GM12878 (cell line): ENCODE results near the gene SCARB2. TPM values are rescaled to one million over a fixed set of nuclear protein-coding genes. Genes with fewer than 3 reads are reported as not detected.

Experiments used
- ATAC-seq: fragments of 200-7000 bp; cut with Tn5 transposase; 3 replicates; pipeline ENCODE4 v1.9.1; 2020; ENCODE audit warnings: mild to moderate bottlenecking, moderate library complexity
- BruUV-seq: library from RNA; stranded (reverse); fragments of 400-500 nt; replicated peaks from 2 replicates; lab custom pipeline; 2021; lab: Mats Ljungman, UMichigan
- CTCF ChIA-PET: fragments of 300-600 bp; sonication (Branson Sonifier 250); formaldehyde crosslinking; extraction: SDS; loops from one replicate; lab custom pipeline; 2021; ENCODE audit warnings: inconsistent platforms; lab: Yijun Ruan, JAX
- POLR2A ChIA-PET: fragments of 350-600 bp; formaldehyde crosslinking; extraction: SDS; loops from one replicate; lab custom pipeline; 2021; ENCODE audit warnings: inconsistent platforms; lab: Charles Lee
- RAD21 ChIA-PET: fragments of 300-600 bp; sonication (Branson Sonifier 250); formaldehyde crosslinking; loops from one replicate; lab custom pipeline; 2023; ENCODE audit warnings: antibody characterized with exemption; ENCODE audit not compliant: unreplicated experiment; lab: Charles Lee
- SMC1A ChIA-PET: fragments of 300-600 bp; sonication (Branson Sonifier 250); formaldehyde crosslinking; loops from one replicate; lab custom pipeline; 2023; ENCODE audit not compliant: unreplicated experiment, uncharacterized antibody; lab: Charles Lee
- DNase-seq: peaks from one replicate; pipeline ENCODE4 v3.0.0-alpha.2; 2011; ENCODE audit warnings: low read depth, low spot score
- FAIRE-seq: peaks from 3 replicates; lab custom pipeline; 2011; peaks lifted over from hg19 to GRCh38; lab: Jason Lieb, UNC
- H2AFZ ChIP-seq: 2 replicates; pipeline ENCODE4 v1.6.0; 2011; ENCODE audit warnings: low read depth, low read length, control low read depth; ENCODE audit not compliant: control insufficient read depth
- H3K27ac ChIP-seq: 2 replicates; pipeline ENCODE4 v1.5.1; 2011; ENCODE audit warnings: control low read depth; ENCODE audit not compliant: control insufficient read depth, insufficient read depth
- H3K27me3 ChIP-seq, 2 experiments: replicated peaks in 1 of 2; 2 replicates each; pipeline versions ENCODE4 v1.6.0 to v1.6.1; 2011; ENCODE audit warnings: low read length in 1 of 2; ENCODE audit not compliant: control insufficient read depth in 2 of 2, insufficient read depth in 2 of 2
- H3K36me3 ChIP-seq, 2 experiments: 2 replicates each; pipeline ENCODE4 v1.5.1; 2011; ENCODE audit warnings: low read length in 1 of 2; ENCODE audit not compliant: control insufficient read depth in 2 of 2, insufficient read depth in 2 of 2
- H3K4me1 ChIP-seq: 2 replicates; pipeline ENCODE4 v1.6.1; 2011; ENCODE audit warnings: mild to moderate bottlenecking, low read length, moderate library complexity, mixed read lengths; ENCODE audit not compliant: control insufficient read depth, insufficient read depth
- H3K4me2 ChIP-seq: 2 replicates; pipeline ENCODE4 v1.6.0; 2011; ENCODE audit warnings: control low read depth; ENCODE audit not compliant: control insufficient read depth, insufficient read depth
- H3K4me3 ChIP-seq: fragments of 200-600 bp; sonication (generic); 2 replicates; pipeline ENCODE4 v1.5.1; 2016
- H3K79me2 ChIP-seq: 2 replicates; pipeline ENCODE4 v1.6.0; 2011; ENCODE audit warnings: low read length; ENCODE audit not compliant: control insufficient read depth, insufficient read depth
- H3K9ac ChIP-seq: 2 replicates; pipeline ENCODE4 v1.8.0; 2011; ENCODE audit warnings: low read length, control low read depth, mixed read lengths; ENCODE audit not compliant: control insufficient read depth, insufficient read depth
- H3K9me3 ChIP-seq: replicated peaks from 3 replicates; pipeline ENCODE4 v1.5.1; 2011; ENCODE audit warnings: mild to moderate bottlenecking, low read length; ENCODE audit not compliant: control insufficient read depth, insufficient read depth
- H4K20me1 ChIP-seq: 2 replicates; pipeline ENCODE4 v1.6.0; 2011; ENCODE audit not compliant: control insufficient read depth, insufficient read depth
- HDGF ChIP-seq: fragments of 450-650 bp; IDR thresholded peaks from 2 replicates; pipeline ENCODE4 v1.6.1; 2016; ENCODE audit warnings: antibody characterized with exemption
- IKZF1 ChIP-seq: fragments of 450-650 bp; conservative IDR thresholded peaks from 2 replicates; pipeline ENCODE4 v1.6.1; 2017; ENCODE audit warnings: antibody characterized with exemption, mild to moderate bottlenecking
- IKZF2 ChIP-seq, 2 experiments: fragments of 450-650 bp; IDR thresholded peaks; 2 replicates each; pipeline ENCODE4 v1.6.1; 2017; ENCODE audit warnings: mild to moderate bottlenecking in 2 of 2, moderate library complexity in 2 of 2
- KDM1A ChIP-seq: fragments of 200-600 bp; sonication (generic); IDR thresholded peaks from 2 replicates; pipeline ENCODE4 v1.6.1; 2016; ENCODE audit warnings: borderline replicate concordance
- MEF2B ChIP-seq: fragments of 450-650 bp; IDR thresholded peaks from 2 replicates; pipeline ENCODE4 v1.6.1; 2018; ENCODE audit warnings: mild to moderate bottlenecking, moderate library complexity; ENCODE audit not compliant: partially characterized antibody, poor library complexity, severe bottlenecking
- MXI1 ChIP-seq: fragments of 150-350 bp; IDR thresholded peaks from 2 replicates; pipeline ENCODE4 v1.6.1; 2011; ENCODE audit warnings: low read depth, mild to moderate bottlenecking, inconsistent platforms, low read length, improper control_type of control experiment
- NR2F1 ChIP-seq: fragments of 450-650 bp; conservative IDR thresholded peaks from 2 replicates; pipeline ENCODE4 v1.6.1; 2017; ENCODE audit warnings: mild to moderate bottlenecking
- PML ChIP-seq: IDR thresholded peaks from 2 replicates; pipeline ENCODE4 v1.6.1; 2012; ENCODE audit warnings: low read length, inconsistent platforms
- POLR2AphosphoS5 ChIP-seq: IDR thresholded peaks from 2 replicates; pipeline ENCODE4 v1.6.1; 2011; ENCODE audit warnings: mild to moderate bottlenecking, low read length, inconsistent platforms
- WGBS: methylation state at CpG from one replicate; pipeline ENCODE4 v1.1.6; 2016; ENCODE audit warnings: low lambda C conversion rate; ENCODE audit not compliant: insufficient replicate concordance, insufficient coverage; ENCODE audit errors: missing lambda C conversion rate; 5-methylcytosine and 5-hydroxymethylcytosine counted together
- in situ Hi-C: fragments of 300-500 bp; cut with MboI; formaldehyde crosslinking; loops from 9 replicates; pipeline ENCODE4 v1.14.3; 2018; ENCODE audit warnings: mixed read lengths
- intact Hi-C: fragments of 100-400 bp; cut with micrococcal nuclease; formaldehyde crosslinking; loops from one replicate; pipeline ENCODE4 v1.14.2; 2022; ENCODE audit not compliant: unreplicated experiment
- polyA plus RNA-seq, 11 experiments: library from polyadenylated mRNA; depleted of rRNA in 4 of 11; unstranded in 6 of 11; stranded (reverse) in 5 of 11; fragments of >200 nt; fragmentation: Nextera tagmentation in 4 of 11; fragmentation: Illumina TruSeq in 1 of 11; extraction: Ambion mirVana in 4 of 11; extraction: Trizol in 1 of 11; gene quantifications; 1 replicate in 1 of 11; 2 replicates in 10 of 11; pipeline versions ENCODE4 v1.2.1 to v1.2.3, GENCODE V29; 2011 to 2016; ENCODE audit warnings: inconsistent platforms in 2 of 11, missing spikeins in 2 of 11, low read depth in 1 of 11
- total RNA-seq, 4 experiments: library from RNA; depleted of rRNA in 3 of 4; stranded (reverse); fragments of >200 nt in 3 of 4; fragmentation: Illumina TruSeq in 1 of 4; extraction: Trizol in 1 of 4; gene quantifications; 2 replicates each; pipeline versions ENCODE4 v1.2.1 to v1.2.3, GENCODE V29; 2013 to 2021

Gene SCARB2
- total and polyA plus RNA-seq, 10 of the 15 experiments (the other 5 are each of a cell fraction or from before 2014, with no cell fraction given): 2.1 to 11.7 (median 9.5) TPM

- H3K79me2 ChIP-seq: peaks cover 5% of the 10 kb centered on the region
- SMC1A ChIA-PET: interaction anchor here (3.9 to 4.5 kb wide), 2 partner anchors 12 to 31 kb away, joined by 25 to 54 read pairs; no protein-coding TSS in a partner anchor
- 64% methylated on average over 4 of the region's 4 CpGs for WGBS
- H3K36me3 ChIP-seq: no peaks in the 10 kb centered on the region
- H3K4me1 ChIP-seq: peaks cover 26% of the 10 kb centered on the region
- no peaks in the 10 kb centered on the region for H3K27me3 ChIP-seq
- H3K4me2 ChIP-seq: peak overlapping the region; percentile 88
- no peak overlapping the region for H3K9ac ChIP-seq
- FAIRE-seq: no peak
- no peaks in the 10 kb centered on the region for H4K20me1 ChIP-seq
- no peak for DNase-seq
- POLR2A ChIA-PET: interaction anchor here (0.9 to 1.0 kb wide), 2 partner anchors 12 to 13 kb away, joined by 3 read pairs; no protein-coding TSS in a partner anchor
- no TSS peak for BruUV-seq
- no peak overlapping the region for H3K27ac ChIP-seq
- RAD21 ChIA-PET: interaction anchor here (1.7 to 4.7 kb wide), 2 partner anchors 11 to 13 kb away, joined by 6 to 22 read pairs; no protein-coding TSS in a partner anchor
- intact Hi-C loops (no loop called here), in situ Hi-C loops (no loop called here)
- H3K9me3 ChIP-seq: no peaks in the 10 kb centered on the region
- no peak overlapping the region for H3K4me3 ChIP-seq
- no peak overlapping the region for H2AFZ ChIP-seq
- CTCF ChIA-PET: interaction anchor here (5.5 to 6.0 kb wide), 2 partner anchors 11 to 31 kb away, joined by 37 to 38 read pairs; no protein-coding TSS in a partner anchor
- no peak for ATAC-seq
- TF ChIP-seq MEF2B (no peak), PML (no peak)
Observed at GRCh38 chr4:76210452-76210851, 3.2 kb downstream of the SCARB2 start.

GRCh38 chr4:76209881-76210280 lies 3.7 kb downstream of the SCARB2 start:
- no peak for DNase-seq
- peak; percentile 76 for FAIRE-seq
- no peaks in the 10 kb centered on the region for H4K20me1 ChIP-seq
- no peaks in the 10 kb centered on the region for H3K27me3 ChIP-seq
- no peak overlapping the region for H3K27ac ChIP-seq
- H2AFZ ChIP-seq: no peak overlapping the region
- ATAC-seq: no peak
- TF ChIP-seq HDGF (no peak), NR2F1 (0 out of 2 replicates have a peak, but pooled peaks have one; percentile 23), IKZF1 (0 out of 2 replicates have a peak, but pooled peaks have one; percentile 21), MXI1 (no peak), POLR2AphosphoS5 (no peak), IKZF2 (IDR thresholded peaks at IDR 0.05) (no peak), KDM1A (no peak)
- peaks cover 5% of the 10 kb centered on the region for H3K79me2 ChIP-seq
- intact Hi-C loops (no loop called here), in situ Hi-C loops (no loop called here)
- H3K9me3 ChIP-seq: no peaks in the 10 kb centered on the region
- H3K4me1 ChIP-seq: peaks cover 26% of the 10 kb centered on the region
- BruUV-seq: no TSS peak
- ChIA-PET POLR2A (interaction anchor here (1.0 kb wide), 1 partner anchor 12 kb away, joined by 3 read pairs; no protein-coding TSS in a partner anchor), SMC1A (interaction anchor here (3.9 to 4.5 kb wide), 2 partner anchors 11 to 30 kb away, joined by 25 to 54 read pairs; no protein-coding TSS in a partner anchor), CTCF (interaction anchor here (1.0 to 6.0 kb wide), 5 partner anchors 11 to 215 kb away, joined by 3 to 38 read pairs (median 4); no protein-coding TSS in a partner anchor), RAD21 (interaction anchor here (1.7 to 4.7 kb wide), 2 partner anchors 10 to 12 kb away, joined by 6 to 22 read pairs; no protein-coding TSS in a partner anchor)
- peak overlapping the region; percentile 88 for H3K4me2 ChIP-seq
- no peaks in the 10 kb centered on the region for H3K36me3 ChIP-seq
- H3K4me3 ChIP-seq: no peak overlapping the region
- H3K9ac ChIP-seq: no peak overlapping the region
- 88% methylated on average over 4 of the region's 4 CpGs for WGBS
